Stimulated activated naive CD8-positive, alpha-beta T cell treated with anti-CD3 and anti-CD28 coated beads, Interleukin-15, amount 100 ng/mL, for 72 hours (primary cell): ENCODE measurements around the gene CIART.
A peak's percentile ranks its signal among the peaks of the same experiment; 100 is the strongest.

Experiments used
- ATAC-seq: fragments of 150-1000 bp; cut with Tn5 transposase; 2 replicates; pipeline ENCODE4 v1.10.0; 2021; ENCODE audit warnings: mild to moderate bottlenecking, moderate library complexity
- DNase-seq, 2 donors: peaks; one replicate each; pipeline ENCODE4 v3.0.0; 2021 to 2022
- H3K27ac Mint-ChIP-seq, 2 donors: one replicate each; pipeline ENCODE4 v1.8.0; 2022; ENCODE audit warnings: mild to moderate bottlenecking in 2 of 2, mixed read lengths in 2 of 2, moderate library complexity in 2 of 2
- H3K27me3 Mint-ChIP-seq: one replicate; pipeline ENCODE4 v1.8.0; 2022; ENCODE audit warnings: mixed read lengths
- H3K4me1 Mint-ChIP-seq: one replicate; pipeline ENCODE4 v1.8.0; 2022; ENCODE audit warnings: mild to moderate bottlenecking, mixed read lengths
- H3K4me3 Mint-ChIP-seq, 2 donors: one replicate each; pipeline ENCODE4 v1.8.0; 2022; ENCODE audit warnings: mild to moderate bottlenecking in 2 of 2, mixed read lengths in 2 of 2, moderate library complexity in 1 of 2
- H3K9me3 Mint-ChIP-seq, 2 donors: one replicate each; pipeline ENCODE4 v1.8.0; 2022; ENCODE audit warnings: mixed read lengths in 2 of 2

The CIART gene

GRCh38 chr1:150322310-150322709, 40.0 kb downstream of the CIART start:
- ATAC-seq (peak; percentile 73), DNase-seq (peak; percentile 7 to 42)
- H3K9me3 Mint-ChIP-seq = no peaks in the 10 kb centered on the region
- H3K4me1 Mint-ChIP-seq = peaks cover 28% of the 10 kb centered on the region
- peak overlapping the region; percentile 99 to 100 for H3K27ac Mint-ChIP-seq
- peak overlapping the region; percentile 94 to 99 for H3K4me3 Mint-ChIP-seq
- no peaks in the 10 kb centered on the region for H3K27me3 Mint-ChIP-seq

DNA sequence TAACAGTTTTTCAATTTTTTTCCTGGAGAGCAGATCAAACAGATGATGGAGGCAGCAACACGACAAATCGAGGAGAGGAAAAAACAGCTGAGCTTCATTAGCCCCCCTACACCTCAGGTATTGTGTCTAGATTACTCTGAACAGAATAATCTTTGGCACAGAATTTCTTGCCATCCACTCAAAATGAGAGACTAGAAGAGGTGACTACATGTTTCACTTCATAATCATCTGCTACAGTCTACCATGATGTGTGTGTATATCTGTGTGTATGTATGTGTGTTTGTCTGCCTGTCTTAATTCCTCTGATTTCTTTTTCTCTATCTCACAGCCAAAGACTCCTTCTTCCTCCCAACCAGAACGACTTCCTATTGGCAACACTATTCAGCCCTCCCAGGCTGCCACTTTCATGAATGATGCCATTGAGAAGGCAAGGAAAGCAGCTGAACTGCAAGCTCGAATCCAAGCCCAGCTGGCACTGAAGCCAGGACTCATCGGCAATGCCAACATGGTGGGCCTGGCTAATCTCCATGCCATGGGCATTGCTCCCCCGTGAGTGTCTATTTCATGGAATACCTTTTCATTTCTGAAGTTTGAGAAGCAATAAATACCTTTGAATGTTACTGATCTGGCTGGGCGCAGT, 50.4 kb downstream of the CIART start:
- no peaks in the 10 kb centered on the region for H3K9me3 Mint-ChIP-seq
- DNase-seq (no peak), ATAC-seq (no peak)
- H3K27me3 Mint-ChIP-seq = no peaks in the 10 kb centered on the region
- peaks cover 7% of the 10 kb centered on the region for H3K4me1 Mint-ChIP-seq
- H3K4me3 Mint-ChIP-seq = no peak overlapping the region
- H3K27ac Mint-ChIP-seq = peak overlapping the region in 1 of 2 donors; percentile 60
